ENCODE results near the gene HTRA3.

The HTRA3 gene

DNA sequence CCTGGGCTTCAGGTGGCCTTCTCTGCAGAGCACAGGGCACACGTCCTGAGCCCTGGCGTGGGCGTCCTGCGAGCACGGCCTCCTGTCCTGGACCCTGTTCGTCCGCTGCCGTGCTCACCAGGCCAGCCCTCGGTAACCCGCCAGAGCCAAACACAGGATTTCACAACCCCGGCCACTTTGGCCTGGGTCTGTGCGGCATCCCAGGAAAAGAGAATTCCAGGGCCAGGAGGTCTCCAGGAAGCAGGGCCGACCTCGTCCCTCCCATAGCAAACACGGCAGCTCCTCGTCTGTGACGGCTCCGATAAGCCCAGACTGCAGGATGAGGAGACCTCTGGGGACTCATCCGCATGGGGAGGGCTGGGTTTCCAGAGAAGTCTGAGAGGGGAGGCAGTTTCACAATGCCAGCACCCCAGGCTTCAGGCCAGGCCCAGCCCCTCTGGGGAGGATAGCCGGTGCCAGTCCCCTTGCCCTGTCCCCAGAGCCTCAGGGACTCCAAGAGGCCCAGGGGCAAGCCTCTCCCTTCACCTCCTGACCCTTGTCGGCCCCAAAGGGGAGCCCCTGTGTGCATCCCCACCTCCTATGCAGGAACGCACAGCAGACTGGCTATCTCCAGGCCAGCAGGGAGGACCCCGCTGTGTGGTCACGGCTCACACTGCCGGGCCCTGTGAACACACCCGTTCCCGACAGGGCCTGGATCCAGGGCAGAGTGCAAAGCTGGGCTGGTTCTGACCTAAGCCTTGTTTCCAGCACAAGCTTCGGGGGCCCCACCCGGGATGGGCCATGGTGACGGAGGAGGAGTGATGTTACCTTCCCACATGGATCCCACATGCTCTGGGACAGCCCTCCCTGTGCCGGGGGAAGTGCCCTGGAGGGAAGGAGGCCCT is 22.3 kb upstream of the HTRA3 start:
- no peak for DNase-seq (ENCODE audit: low read depth, low spot score)

- DNase-seq (ENCODE audit: low read depth, low spot score): no peak
Observed at GRCh38 chr4:8248091-8248490, 21.5 kb upstream of the HTRA3 start.

DNA sequence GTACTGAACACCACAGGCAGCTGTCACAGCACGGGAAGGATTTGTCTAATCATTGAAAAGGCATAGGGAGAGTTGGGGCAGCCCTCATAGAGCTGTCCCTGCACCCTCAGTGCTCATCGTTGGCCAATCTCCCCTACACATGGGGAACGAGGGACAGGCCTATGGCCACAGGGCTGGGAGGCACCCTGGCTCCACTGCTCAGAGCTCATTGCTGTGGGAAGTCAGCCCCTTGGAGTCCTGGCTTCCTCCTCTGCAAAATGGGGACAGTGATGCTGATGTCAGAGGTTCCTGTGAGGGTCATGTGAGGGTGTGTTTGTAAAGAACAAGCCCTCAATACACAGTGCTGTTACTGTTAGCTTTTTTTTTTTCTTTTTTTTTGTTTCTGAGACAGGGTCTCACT is 19.3 kb upstream of the HTRA3 start:
- no peak for DNase-seq (ENCODE audit: low read depth, low spot score)

- no peak for DNase-seq (ENCODE audit: low read depth, low spot score)
Observed at GRCh38 chr4:8250637-8251036, 18.9 kb upstream of the HTRA3 start.

DNA sequence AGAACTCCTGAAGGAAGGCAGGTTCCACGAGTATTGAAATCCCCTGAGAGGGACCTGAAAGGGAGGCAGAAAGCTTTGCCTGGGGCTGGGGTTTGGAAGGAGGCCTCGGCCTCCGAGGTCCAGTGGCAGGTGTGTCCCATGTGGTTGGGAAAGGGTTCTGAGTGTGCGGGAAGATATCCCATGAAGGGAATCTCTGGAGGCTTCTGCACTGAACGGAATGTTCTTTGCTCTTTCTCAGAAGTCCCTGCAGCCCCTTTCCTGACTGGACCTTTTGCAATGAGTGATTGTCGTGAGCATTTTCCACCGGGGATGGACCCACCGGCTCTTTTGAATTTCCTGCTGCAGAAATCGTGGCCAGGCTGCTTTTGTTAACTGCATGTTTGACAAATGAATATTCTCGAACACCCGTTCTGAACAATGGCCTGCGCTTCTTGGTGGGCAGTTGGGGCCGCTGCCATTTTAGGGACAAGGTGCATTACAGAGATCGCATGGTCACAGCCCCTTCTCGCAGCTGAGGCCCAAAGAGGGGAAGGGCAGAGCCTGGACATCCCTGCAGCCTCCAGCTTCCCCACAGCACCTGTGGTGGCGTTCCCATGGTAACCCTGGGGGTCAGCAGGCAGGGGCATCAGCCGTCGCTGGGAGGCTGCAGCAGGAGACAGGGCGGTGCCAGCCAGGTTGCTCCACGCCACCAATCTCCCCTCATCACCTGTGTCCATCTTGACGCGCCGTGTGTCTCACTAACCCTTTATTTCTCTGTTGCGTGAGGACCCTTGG is 18.3 kb upstream of the HTRA3 start:
- no peak for DNase-seq (ENCODE audit: low read depth, low spot score)

GRCh38 chr4:8252301-8253173 is 17.0 kb upstream of the HTRA3 start:
- DNase-seq (ENCODE audit: low read depth, low spot score): peak; percentile 42

GRCh38 chr4:8254076-8254475 is 15.5 kb upstream of the HTRA3 start:
- no peak for DNase-seq (ENCODE audit: low read depth, low spot score)

- DNase-seq (ENCODE audit: low read depth, low spot score): peak; percentile 48
Observed at GRCh38 chr4:8255698-8256441, 13.7 kb upstream of the HTRA3 start.

GRCh38 chr4:8257854-8258253 is 11.7 kb upstream of the HTRA3 start:
- DNase-seq (ENCODE audit: low read depth, low spot score): no peak

GRCh38 chr4:8258552-8259212 is 10.9 kb upstream of the HTRA3 start:
- DNase-seq (ENCODE audit: low read depth, low spot score): no peak

DNA sequence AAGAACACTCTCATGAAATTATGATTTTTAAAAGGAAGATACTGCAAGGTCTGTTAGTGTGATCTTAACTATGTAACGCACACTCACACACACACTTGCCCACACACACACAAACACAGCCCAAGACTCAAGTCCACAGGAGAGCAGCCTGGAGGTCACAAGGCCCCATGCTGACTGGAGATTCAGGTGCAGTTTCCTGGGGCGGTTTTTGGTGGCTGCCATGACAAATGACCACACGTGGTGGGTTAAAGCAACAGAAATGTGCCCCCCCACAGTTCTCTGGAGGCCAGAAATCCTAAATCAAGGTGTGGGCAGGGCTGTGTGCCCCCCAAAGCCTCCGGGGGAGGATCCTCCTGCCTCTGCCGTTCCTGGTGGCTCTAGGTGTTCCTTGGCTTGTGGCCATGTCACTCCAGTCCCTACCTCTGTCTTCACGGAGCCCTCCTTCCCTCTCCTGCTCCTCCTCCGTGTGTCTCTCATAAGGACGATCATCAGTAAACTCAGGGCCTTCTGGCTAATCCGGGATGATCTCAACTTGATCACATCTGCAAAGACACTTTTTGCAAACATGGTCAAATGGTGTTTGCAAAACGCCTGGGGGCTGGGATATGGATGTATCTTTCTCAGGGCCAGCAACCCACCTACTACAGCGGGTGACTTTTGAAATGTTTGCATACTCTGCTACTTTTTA is 9.7 kb upstream of the HTRA3 start:
- DNase-seq (ENCODE audit: low read depth, low spot score): no peak

GRCh38 chr4:8260656-8261111 is 8.9 kb upstream of the HTRA3 start:
- DNase-seq (ENCODE audit: low read depth, low spot score): peak; percentile 95

DNA sequence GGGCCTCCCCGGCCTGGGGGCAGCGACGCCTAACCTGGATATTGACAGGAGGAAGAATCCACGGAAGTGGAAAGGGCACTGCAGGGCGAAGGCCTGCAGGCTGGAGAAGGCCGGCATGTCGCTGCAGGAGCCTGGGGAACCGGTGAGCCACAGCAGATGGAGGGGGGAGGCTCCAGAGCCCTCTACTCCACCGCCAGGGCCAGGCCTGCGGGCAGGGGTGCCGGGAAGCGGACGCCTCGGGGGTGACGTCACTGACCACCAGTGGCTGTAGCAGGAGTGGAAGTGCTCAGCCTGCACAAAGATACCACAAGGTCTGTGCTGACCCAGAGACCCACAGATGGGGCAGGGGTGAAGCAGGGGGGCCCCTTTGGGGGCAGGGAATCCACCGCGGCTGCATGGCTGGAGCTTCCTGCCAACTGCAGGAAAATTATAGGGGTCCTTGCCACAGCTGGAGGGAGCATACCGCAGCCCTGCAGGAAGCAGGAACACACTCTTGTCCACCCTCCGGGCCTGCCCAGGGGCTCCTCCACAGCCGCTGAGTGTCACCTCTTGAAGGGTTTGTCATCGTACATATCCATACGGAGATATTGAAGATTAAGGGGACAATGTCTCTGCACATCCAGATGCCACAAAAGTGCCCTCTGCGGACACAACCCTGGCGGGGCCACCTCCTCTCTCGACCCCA is 7.6 kb upstream of the HTRA3 start:
- peak; percentile 60 for DNase-seq (ENCODE audit: low read depth, low spot score)

DNA sequence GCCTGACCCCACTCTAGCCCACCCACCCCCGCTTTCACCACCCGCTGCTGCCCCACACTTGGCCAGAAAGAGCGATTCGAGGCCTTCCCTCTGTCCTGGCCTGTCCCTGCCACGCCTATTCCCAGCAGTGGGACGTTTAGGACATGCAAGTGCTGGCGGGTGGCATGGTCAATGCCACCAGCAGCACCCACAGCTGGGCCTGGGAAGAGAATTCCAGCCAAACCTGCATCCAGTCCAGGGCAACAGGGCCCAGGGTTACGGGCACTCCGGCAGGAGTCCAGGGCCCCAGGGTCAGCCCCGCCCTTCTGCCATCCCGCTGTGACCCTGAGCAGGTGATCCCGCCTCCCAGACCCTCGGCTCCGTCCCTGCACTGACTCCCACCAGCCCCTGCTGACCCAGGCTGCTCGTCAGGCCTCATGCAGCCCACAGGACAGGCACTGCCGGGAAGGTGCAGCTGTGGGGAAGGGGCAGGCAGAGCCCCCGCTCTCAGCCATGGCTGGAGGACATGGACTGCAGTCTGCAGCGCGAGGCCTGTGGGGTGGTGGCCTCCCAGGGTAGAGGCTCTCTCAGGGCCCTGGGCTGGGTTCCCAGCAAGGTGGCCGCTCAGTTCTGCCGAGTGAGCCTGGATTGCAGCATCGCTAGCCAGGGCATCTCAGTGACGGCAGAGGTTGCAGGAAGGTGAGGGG is 6.8 kb upstream of the HTRA3 start:
- peak; percentile 51 for DNase-seq (ENCODE audit: low read depth, low spot score)

- DNase-seq (ENCODE audit: low read depth, low spot score): no peak
Observed at GRCh38 chr4:8263397-8263796, 6.2 kb upstream of the HTRA3 start.

DNA sequence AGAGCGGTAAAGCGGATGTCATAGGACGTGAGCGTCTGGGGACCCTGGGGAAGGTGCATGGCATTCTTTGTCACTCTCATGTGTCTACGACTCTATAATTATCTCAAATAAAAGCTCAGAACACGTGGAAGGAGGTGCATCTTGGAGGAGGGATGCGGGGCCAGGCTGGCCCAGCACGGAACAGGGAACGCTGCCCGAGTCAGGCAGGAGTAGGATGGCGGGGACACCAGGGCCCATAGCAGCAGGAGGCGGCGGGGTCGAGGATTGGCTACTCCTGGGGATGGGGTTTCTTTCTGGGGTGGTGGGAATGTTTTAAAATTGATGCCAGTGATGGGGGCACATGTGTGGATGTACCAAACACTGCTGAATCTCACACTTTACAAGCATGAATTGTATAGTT is 5.4 kb upstream of the HTRA3 start:
- no peak for DNase-seq (ENCODE audit: low read depth, low spot score)

GRCh38 chr4:8265171-8265929 is 4.2 kb upstream of the HTRA3 start:
- DNase-seq (ENCODE audit: low read depth, low spot score): no peak

GRCh38 chr4:8266088-8266487 is 3.5 kb upstream of the HTRA3 start:
- DNase-seq (ENCODE audit: low read depth, low spot score): no peak
